Brain microvascular endothelial cell (primary cell): ENCODE measurements around the gene C1orf210.

Experiments
- DNase-seq: peaks from one replicate; pipeline ENCODE4 v3.0.0-alpha.2; 2020
- H3K27ac ChIP-seq: fragments of 250-450 bp; sonication (Bioruptor Pico); 2 replicates; pipeline ENCODE4 v1.5.1; 2020; ENCODE audit warnings: mild to moderate bottlenecking, moderate library complexity
- H3K27me3 ChIP-seq: fragments of 250-450 bp; sonication (Bioruptor Pico); replicated peaks from 2 replicates; pipeline ENCODE4 v1.5.1; 2020; ENCODE audit warnings: mild to moderate bottlenecking
- H3K36me3 ChIP-seq: fragments of 250-450 bp; sonication (Bioruptor Pico); replicated peaks from 2 replicates; pipeline ENCODE4 v1.5.1; 2020; ENCODE audit warnings: mild to moderate bottlenecking
- H3K4me3 ChIP-seq: 2 replicates; pipeline ENCODE4 v1.5.1; 2011; ENCODE audit warnings: low read depth, mild to moderate bottlenecking, control low read depth, low read length, moderate library complexity
- CTCF ChIP-seq: IDR thresholded peaks from 2 replicates; pipeline ENCODE4 v1.5.1; 2011; ENCODE audit warnings: low read depth, mild to moderate bottlenecking, moderate library complexity, low read length, control low read depth, inconsistent platforms; ENCODE audit errors: missing control alignments
- in situ Hi-C: cut with HindIII; loops from 2 replicates; pipeline ENCODE4 v1.10.0; 2017; ENCODE audit warnings: low sequenced_read_pairs, low pct_ligation_motif_present

C1orf210 gene

GRCh38 chr1:43272576-43273571, 12.5 kb downstream of the C1orf210 start:
- no peak for DNase-seq
- in situ Hi-C loops: no loop called here
- H3K27ac ChIP-seq: no peak overlapping the region
- no peaks in the 10 kb centered on the region for H3K27me3 ChIP-seq
- H3K4me3 ChIP-seq: no peak overlapping the region
- no peak for TF ChIP-seq CTCF
- no peaks in the 10 kb centered on the region for H3K36me3 ChIP-seq

GRCh38 chr1:43272161-43272560, 13.2 kb downstream of the C1orf210 start:
- in situ Hi-C loops: no loop called here
- no peaks in the 10 kb centered on the region for H3K27me3 ChIP-seq
- H3K27ac ChIP-seq: no peak overlapping the region

GRCh38 chr1:43271186-43272118, 13.9 kb downstream of the C1orf210 start:
- no peak overlapping the region for H3K27ac ChIP-seq
- H3K36me3 ChIP-seq: no peaks in the 10 kb centered on the region
- in situ Hi-C loops: no loop called here
- TF ChIP-seq CTCF: no peak
- no peak overlapping the region for H3K4me3 ChIP-seq
- H3K27me3 ChIP-seq: no peaks in the 10 kb centered on the region
- no peak for DNase-seq

More at GRCh38 chr1:43272161-43272560, 13.2 kb downstream of the C1orf210 start:
- TF ChIP-seq CTCF: no peak
- no peak for DNase-seq
- Histone ChIP-seq H3K4me3 (no peak overlapping the region), H3K36me3 (no peaks in the 10 kb centered on the region)

GRCh38 chr1:43270421-43271095, 14.8 kb downstream of the C1orf210 start:
- no peak overlapping the region for H3K27ac ChIP-seq
- DNase-seq: no peak
- H3K36me3 ChIP-seq: no peaks in the 10 kb centered on the region
- TF ChIP-seq CTCF: no peak
- in situ Hi-C loops: no loop called here
- H3K4me3 ChIP-seq: peak overlapping the region; percentile 9
- no peaks in the 10 kb centered on the region for H3K27me3 ChIP-seq

GRCh38 chr1:43269627-43270375, 15.6 kb downstream of the C1orf210 start, which contains the start of gene TMEM125:
TMEM125 (plus strand) TSS chr1:43269983; CDS start chr1:43272723, 2,740 bp downstream.
- no peak within 1 kb of the TSS for H3K27ac ChIP-seq
- in situ Hi-C loops: no loop called here
- no peak for DNase-seq
- no peak for TF ChIP-seq CTCF
- H3K4me3 ChIP-seq: peak within 1 kb of the TSS; percentile 9
- no peaks in the 10 kb centered on the region for H3K27me3 ChIP-seq
- H3K36me3 ChIP-seq: no peaks in the 10 kb centered on the region
